Breast epithelium (tissue), 4 donors: ENCODE measurements around the gene THSD8. TPM values are rescaled to one million over a fixed set of nuclear protein-coding genes. Genes with fewer than 3 reads are reported as not detected.

Source experiments
- DNase-seq, 2 donors: peaks; one replicate each; pipeline ENCODE4 v3.0.0-alpha.2; 2019; ENCODE audit warnings: low spot score in 2 of 2
- H3K27ac ChIP-seq, 2 donors: fragments of 200-600 bp; sonication (generic) in 1 of 2; one replicate each; pipeline ENCODE4 v1.5.1; 2016 to 2019; ENCODE audit warnings: mild to moderate bottlenecking in 1 of 2
- H3K27me3 ChIP-seq, 2 donors: fragments of 200-600 bp; sonication (generic) in 1 of 2; one replicate each; pipeline versions ENCODE4 v1.5.1 to v1.6.0; 2017 to 2019; ENCODE audit warnings: control low read depth in 1 of 2, mild to moderate bottlenecking in 1 of 2
- H3K36me3 ChIP-seq: fragments of 200-600 bp; one replicate; pipeline ENCODE4 v1.5.1; 2019
- H3K4me1 ChIP-seq, 2 donors: fragments of 200-600 bp; sonication (generic); one replicate each; pipeline ENCODE4 v1.5.1; 2016 to 2019; ENCODE audit warnings: control low read depth in 1 of 2
- H3K4me3 ChIP-seq, 3 donors: fragments of 200-600 bp; sonication (generic); 1 replicate in 2 of 3; 2 replicates in 1 of 3; pipeline ENCODE4 v1.5.1; 2016 to 2019; ENCODE audit warnings: mild to moderate bottlenecking in 3 of 3, moderate library complexity in 2 of 3
- H3K9me3 ChIP-seq, 2 donors: fragments of 200-600 bp; sonication (generic) in 1 of 2; one replicate each; pipeline ENCODE4 v1.5.1; 2016 to 2019; ENCODE audit warnings: control low read depth in 1 of 2
- CTCF ChIP-seq, 3 donors: fragments of 450-650 bp; IDR thresholded peaks; one replicate each; pipeline ENCODE4 v1.5.1; 2016 to 2017; ENCODE audit warnings: antibody characterized with exemption in 3 of 3, mild to moderate bottlenecking in 3 of 3, moderate library complexity in 3 of 3
- POLR2A ChIP-seq: fragments of 450-650 bp; IDR thresholded peaks from one replicate; pipeline ENCODE4 v1.6.1; 2016; ENCODE audit warnings: antibody characterized with exemption, mild to moderate bottlenecking, moderate library complexity
- POLR2AphosphoS5 ChIP-seq, 3 donors: sonication (generic); formaldehyde crosslinking; IDR thresholded peaks; one replicate each; pipeline ENCODE4 v1.6.1; 2017; ENCODE audit warnings: antibody characterized with exemption in 3 of 3
- intact Hi-C: fragments of 100-400 bp; cut with DNase I; formaldehyde crosslinking; loops from one replicate; pipeline ENCODE4 v1.15.1; 2023; ENCODE audit warnings: low total_unique reads
- total RNA-seq, 3 donors: library from RNA; depleted of rRNA; stranded (reverse); fragments of >200 nt; gene quantifications; one replicate each; pipeline ENCODE4 v1.1.0, GENCODE V29; 2016

Gene THSD8
- total RNA-seq, 3 donors from 2014 or later, result not detected

- intact Hi-C loops, result no loop called here
- H3K9me3 ChIP-seq, result no peaks in the 10 kb centered on the region
- no peak for DNase-seq
- H3K36me3 ChIP-seq, result no peaks in the 10 kb centered on the region
- peaks cover 21 to 95% of the 10 kb centered on the region in 2 donors for H3K27me3 ChIP-seq
- H3K4me3 ChIP-seq, result no peak overlapping the region
- H3K4me1 ChIP-seq, result peaks cover 10% of the 10 kb centered on the region in 2 donors
- no peak overlapping the region for H3K27ac ChIP-seq
- no peak for TF ChIP-seq POLR2A
- TF ChIP-seq POLR2AphosphoS5 (IDR thresholded peaks at IDR 0.05), result no peak
- TF ChIP-seq CTCF (IDR thresholded peaks at IDR 0.05), result no peak
These were observed 35.4 kb downstream of the THSD8 start for GRCh38 chr19:12837225-12837624.

GRCh38 chr19:12838182-12838885 is 36.5 kb downstream of the THSD8 start, which contains the start of gene MAST1:
MAST1 (plus strand) TSS chr19:12838515; CDS start chr19:12838573, 58 bp downstream.
- H3K36me3 ChIP-seq, result no peaks in the 10 kb centered on the region
- peaks cover 21 to 95% of the 10 kb centered on the region in 2 donors for H3K27me3 ChIP-seq
- peak within 1 kb of the TSS in 2 of 3 donors; percentile 35 to 57 for H3K4me3 ChIP-seq
- no peak for DNase-seq
- intact Hi-C loops, result no loop called here
- H3K27ac ChIP-seq, result no peak within 1 kb of the TSS
- peak in 1 of 3 donors; percentile 32 for TF ChIP-seq CTCF (IDR thresholded peaks at IDR 0.05)
- TF ChIP-seq POLR2AphosphoS5 (IDR thresholded peaks at IDR 0.05), result no peak
- TF ChIP-seq POLR2A, result no peak
- no peaks in the 10 kb centered on the region for H3K9me3 ChIP-seq
- peaks cover 9 to 10% of the 10 kb centered on the region in 2 donors for H3K4me1 ChIP-seq

GRCh38 chr19:12838886-12839756 is 37.3 kb downstream of the THSD8 start:
- Histone ChIP-seq H3K9me3 (no peaks in the 10 kb centered on the region), H3K27me3 (peaks cover 17 to 96% of the 10 kb centered on the region in 2 donors), H3K4me3 (peak overlapping the region in 2 of 3 donors; percentile 35 to 57), H3K4me1 (peaks cover 4 to 6% of the 10 kb centered on the region in 2 donors), H3K27ac (no peak overlapping the region), H3K36me3 (no peaks in the 10 kb centered on the region)
- no peak for TF ChIP-seq CTCF (IDR thresholded peaks at IDR 0.05)
- TF ChIP-seq POLR2A, result no peak
- no peak for TF ChIP-seq POLR2AphosphoS5 (IDR thresholded peaks at IDR 0.05)
- intact Hi-C loops, result no loop called here
- DNase-seq, result no peak

- TF ChIP-seq CTCF (IDR thresholded peaks at IDR 0.05) (no peak), POLR2A (no peak), POLR2AphosphoS5 (IDR thresholded peaks at IDR 0.05) (no peak)
- H3K36me3 ChIP-seq, result no peaks in the 10 kb centered on the region
- no peak overlapping the region for H3K27ac ChIP-seq
- H3K27me3 ChIP-seq, result peaks cover 13 to 85% of the 10 kb centered on the region in 2 donors
- peak overlapping the region in 2 of 3 donors; percentile 23 to 24 for H3K4me3 ChIP-seq
- DNase-seq, result peak in 1 of 2 donors; percentile 44
- intact Hi-C loops, result loop anchor here (10.0 kb wide), 1 partner anchor 76 kb away; no protein-coding TSS in a partner anchor
- peaks cover 4 to 6% of the 10 kb centered on the region in 2 donors for H3K4me1 ChIP-seq
- H3K9me3 ChIP-seq, result no peaks in the 10 kb centered on the region
These were observed 38.5 kb downstream of the THSD8 start for GRCh38 chr19:12840091-12841079.
